ENCODE results near the gene IGFBP6. TPM values are rescaled to one million over a fixed set of nuclear protein-coding genes. Genes with fewer than 3 reads are reported as not detected.

The IGFBP6 gene
- total and polyA plus RNA-seq, 12 donors = 27.0 to 182 (median 41.0) TPM

DNA sequence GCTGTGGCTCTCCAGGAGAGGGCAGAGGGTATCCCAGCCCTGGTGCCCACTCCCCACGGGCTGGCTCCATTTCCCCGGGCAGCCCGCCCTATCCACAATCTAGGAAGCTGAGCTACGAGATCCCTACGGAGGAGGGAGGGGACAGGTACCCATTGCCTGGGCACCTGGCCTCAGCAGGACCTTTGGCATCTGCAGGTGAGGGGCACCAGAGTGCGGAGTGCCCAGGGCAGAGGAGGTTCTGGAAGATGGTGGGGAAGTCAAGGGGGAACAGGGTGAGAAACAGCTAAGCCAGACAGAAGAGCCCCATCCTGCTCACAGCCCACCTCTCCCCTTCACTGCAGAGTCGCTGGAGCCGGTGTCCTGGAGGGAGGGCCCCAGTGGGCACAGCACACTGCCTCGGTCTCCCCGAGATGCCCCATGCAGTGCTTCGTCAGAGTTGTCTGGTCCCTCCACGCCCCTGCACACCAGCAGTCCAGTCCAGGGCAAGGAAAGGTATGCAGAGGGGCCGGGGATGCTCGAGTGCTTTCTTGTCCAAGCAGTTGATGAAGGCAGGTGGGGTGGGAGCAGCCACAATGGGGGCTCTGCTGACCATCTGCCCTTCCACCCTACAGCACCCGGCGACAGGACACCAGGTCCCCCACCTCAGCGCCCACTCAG, 37.3 kb upstream of the IGFBP6 start:
- Histone ChIP-seq H3K9me3 (no peaks in the 10 kb centered on the region), H3K27ac (peak overlapping the region in 9 of 10 donors; percentile 17 to 88 (median 58)), H3K27me3 (no peaks in the 10 kb centered on the region), H3K36me3 (peaks cover 3 to 100% (median 76%) of the 10 kb centered on the region in 9 donors), H3K4me3 (no peak overlapping the region), H3K4me1 (peaks cover 46 to 99% (median 70%) of the 10 kb centered on the region in 9 donors)
- 81 to 91% methylated on average over 17 of the region's 17 CpGs for WGBS, 2 donors
- intact Hi-C loops (cut with DNase I) = loop anchor here in 1 of 10 donors (5.0 to 10.0 kb wide), 2 partner anchors 37 to 135 kb away; partner anchors contain the start of gene IGFBP6
- ATAC-seq (no peak), DNase-seq (no peak)
- TF ChIP-seq CTCF (IDR thresholded peaks at IDR 0.05) = no peak

GRCh38 chr12:53060721-53061276, 36.7 kb upstream of the IGFBP6 start:
- ATAC-seq = no peak
- DNase-seq = peak in 1 of 2 donors; percentile 43
- TF ChIP-seq CTCF (IDR thresholded peaks at IDR 0.05) = no peak
- intact Hi-C loops (cut with DNase I) = loop anchor here in 1 of 10 donors (5.0 to 10.0 kb wide), 2 partner anchors 37 to 134 kb away; partner anchors contain the start of gene IGFBP6
- peaks cover 0 to 100% (median 78%) of the 10 kb centered on the region in 9 donors for H3K36me3 ChIP-seq
- peaks cover 40 to 99% (median 71%) of the 10 kb centered on the region in 9 donors for H3K4me1 ChIP-seq
- H3K27me3 ChIP-seq = no peaks in the 10 kb centered on the region
- H3K4me3 ChIP-seq = no peak overlapping the region
- H3K9me3 ChIP-seq = no peaks in the 10 kb centered on the region
- H3K27ac ChIP-seq = peak overlapping the region in 9 of 10 donors; percentile 17 to 88 (median 58)
- 59 to 65% methylated on average over 17 to 18 of the region's 18 CpGs for WGBS, 2 donors

DNA sequence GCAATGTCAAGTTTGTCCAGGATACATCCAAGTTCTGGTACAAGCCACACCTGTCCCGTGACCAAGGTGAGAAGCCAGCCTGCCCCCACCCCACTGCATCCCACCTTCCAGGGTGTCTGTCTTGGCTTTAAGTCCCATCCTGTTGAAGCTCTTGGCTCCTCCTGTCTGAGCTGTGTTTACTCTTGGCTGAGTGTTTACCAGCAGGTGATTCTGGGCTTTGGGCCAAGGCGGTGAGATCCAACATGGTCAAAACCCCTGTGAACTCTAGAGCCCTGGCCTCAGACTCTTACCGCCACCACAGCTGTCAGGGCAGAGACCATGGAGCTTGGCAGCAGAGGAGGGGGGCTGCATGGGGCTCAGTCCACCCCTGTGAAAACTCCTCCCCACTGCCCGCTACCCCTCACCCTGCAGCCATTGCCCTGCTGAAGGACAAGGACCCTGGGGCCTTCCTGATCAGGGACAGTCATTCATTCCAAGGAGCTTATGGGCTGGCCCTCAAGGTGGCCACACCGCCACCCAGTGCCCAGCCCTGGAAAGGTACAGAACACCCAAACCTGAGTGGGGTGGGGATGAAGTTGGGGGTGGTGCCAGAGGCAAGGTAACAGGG, 36.0 kb upstream of the IGFBP6 start:
- peak in 1 of 9 donors; percentile 23 for TF ChIP-seq CTCF (IDR thresholded peaks at IDR 0.05)
- Histone ChIP-seq H3K4me3 (no peak overlapping the region), H3K27ac (peak overlapping the region in 8 of 10 donors; percentile 17 to 88 (median 64)), H3K9me3 (no peaks in the 10 kb centered on the region), H3K27me3 (no peaks in the 10 kb centered on the region), H3K4me1 (peaks cover 45 to 99% (median 75%) of the 10 kb centered on the region in 9 donors), H3K36me3 (peaks cover 0 to 99% (median 75%) of the 10 kb centered on the region in 9 donors)
- intact Hi-C loops (cut with DNase I) = loop anchor here in 1 of 10 donors (5.0 to 10.0 kb wide), 2 partner anchors 36 to 133 kb away; partner anchors contain the start of gene IGFBP6
- ATAC-seq = no peak
- 82 to 83% methylated on average over 5 of the region's 5 CpGs for WGBS, 2 donors
- DNase-seq = no peak

All from heart right ventricle (tissue), 16 donors.